AML-193 (cell line): ENCODE measurements around the gene CCDC117.

Source experiments
- DNase-seq, 2 experiments: peaks; one replicate each; lab custom pipeline; 2025; lab: John Stamatoyannopoulos, UW

CCDC117 gene

GRCh38 chr22:28830441-28830840 lies 57.9 kb downstream of the CCDC117 start:
- no peak for DNase-seq

- no peak for DNase-seq
These were observed 58.9 kb downstream of the CCDC117 start for GRCh38 chr22:28831140-28832072.

- DNase-seq: no peak
These were observed 60.2 kb downstream of the CCDC117 start for GRCh38 chr22:28832731-28833130.

- DNase-seq: no peak
These were observed 60.9 kb downstream of the CCDC117 start for GRCh38 chr22:28833276-28833923.

GRCh38 chr22:28835630-28836189 lies 63.2 kb downstream of the CCDC117 start:
- no peak for DNase-seq

GRCh38 chr22:28837640-28838039 lies 65.1 kb downstream of the CCDC117 start:
- DNase-seq: no peak
